SU-DHL-6 (cell line): ENCODE results near the gene RAD51B.

ENCODE experiments used
- EZH2phosphoT487 ChIP-seq: fragments of 200-600 bp; sonication (generic), shearing (Covaris generic); conservative IDR thresholded peaks from 2 replicates; pipeline ENCODE4 v1.6.1; 2018; ENCODE audit warnings: mild to moderate bottlenecking, antibody characterized with exemption, low read length, moderate library complexity, mixed read lengths
- TF ChIP-seq, protein P1 (sequence below): fragments of 200-600 bp; sonication (generic); IDR thresholded peaks from one replicate; pipeline ENCODE4 v1.5.1; 2017; ENCODE audit warnings: antibody characterized with exemption, mild to moderate bottlenecking, low read length, moderate library complexity; ENCODE audit not compliant: insufficient read depth, poor library complexity, severe bottlenecking

DNA sequence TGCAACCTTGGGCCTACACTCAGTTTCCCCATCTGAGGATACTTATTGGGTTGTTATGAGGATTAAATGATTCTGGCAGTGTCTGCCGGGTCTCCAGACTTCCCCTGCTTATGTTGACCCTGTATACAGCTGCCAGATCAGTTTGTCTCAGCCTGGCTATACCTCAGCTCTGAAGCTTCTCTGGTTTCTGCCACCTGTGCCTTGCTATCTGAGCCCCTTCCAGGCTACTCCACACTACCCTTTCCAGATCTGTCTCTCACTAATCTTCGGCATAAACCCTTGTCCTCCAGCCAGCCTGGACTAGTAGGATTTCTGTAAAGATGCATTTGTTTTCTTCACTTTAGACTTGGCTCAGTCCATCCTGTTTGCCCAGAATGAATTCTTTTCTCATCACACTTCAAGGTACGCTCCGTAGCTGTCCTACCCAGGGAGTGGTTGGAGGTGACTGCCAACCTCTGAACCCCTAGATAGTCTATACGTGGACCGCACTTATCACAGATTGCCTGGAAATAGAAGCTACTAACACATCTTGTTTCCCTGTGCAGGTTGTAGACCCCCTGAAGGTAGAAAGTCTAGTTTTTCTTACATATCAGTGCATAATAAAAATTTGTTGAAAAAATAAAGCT lies 422.4 kb downstream of the RAD51B start:
- TF ChIP-seq, protein P1, sequence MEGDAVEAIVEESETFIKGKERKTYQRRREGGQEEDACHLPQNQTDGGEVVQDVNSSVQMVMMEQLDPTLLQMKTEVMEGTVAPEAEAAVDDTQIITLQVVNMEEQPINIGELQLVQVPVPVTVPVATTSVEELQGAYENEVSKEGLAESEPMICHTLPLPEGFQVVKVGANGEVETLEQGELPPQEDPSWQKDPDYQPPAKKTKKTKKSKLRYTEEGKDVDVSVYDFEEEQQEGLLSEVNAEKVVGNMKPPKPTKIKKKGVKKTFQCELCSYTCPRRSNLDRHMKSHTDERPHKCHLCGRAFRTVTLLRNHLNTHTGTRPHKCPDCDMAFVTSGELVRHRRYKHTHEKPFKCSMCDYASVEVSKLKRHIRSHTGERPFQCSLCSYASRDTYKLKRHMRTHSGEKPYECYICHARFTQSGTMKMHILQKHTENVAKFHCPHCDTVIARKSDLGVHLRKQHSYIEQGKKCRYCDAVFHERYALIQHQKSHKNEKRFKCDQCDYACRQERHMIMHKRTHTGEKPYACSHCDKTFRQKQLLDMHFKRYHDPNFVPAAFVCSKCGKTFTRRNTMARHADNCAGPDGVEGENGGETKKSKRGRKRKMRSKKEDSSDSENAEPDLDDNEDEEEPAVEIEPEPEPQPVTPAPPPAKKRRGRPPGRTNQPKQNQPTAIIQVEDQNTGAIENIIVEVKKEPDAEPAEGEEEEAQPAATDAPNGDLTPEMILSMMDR, result no peak
- no peak for TF ChIP-seq EZH2phosphoT487
